HEK293T (cell line): Measurements from ENCODE around the gene SUMO2.

Experiments
- FOXK2 ChIP-seq: fragments of 450-650 bp; IDR thresholded peaks from 2 replicates; pipeline ENCODE4 v1.6.1; 2016; ENCODE audit warnings: mild to moderate bottlenecking
- FOXM1 ChIP-seq: fragments of 450-650 bp; IDR thresholded peaks from 2 replicates; pipeline ENCODE4 v1.6.1; 2017; ENCODE audit warnings: mild to moderate bottlenecking, borderline replicate concordance
- SP1 ChIP-seq: fragments of 450-650 bp; IDR thresholded peaks from 2 replicates; pipeline ENCODE4 v1.6.1; 2017

- TF ChIP-seq FOXM1 (no peak), SP1 (no peak), FOXK2 (no peak)
These were observed 30.2 kb downstream of the SUMO2 start for GRCh38 chr17:75152523-75152921.
